RPMI8226 (cell line): Measurements from ENCODE around the gene OTULIN.

Experiments
- DNase-seq: peaks from one replicate; pipeline ENCODE4 v3.0.0-alpha.2; 2015

OTULIN gene

DNA sequence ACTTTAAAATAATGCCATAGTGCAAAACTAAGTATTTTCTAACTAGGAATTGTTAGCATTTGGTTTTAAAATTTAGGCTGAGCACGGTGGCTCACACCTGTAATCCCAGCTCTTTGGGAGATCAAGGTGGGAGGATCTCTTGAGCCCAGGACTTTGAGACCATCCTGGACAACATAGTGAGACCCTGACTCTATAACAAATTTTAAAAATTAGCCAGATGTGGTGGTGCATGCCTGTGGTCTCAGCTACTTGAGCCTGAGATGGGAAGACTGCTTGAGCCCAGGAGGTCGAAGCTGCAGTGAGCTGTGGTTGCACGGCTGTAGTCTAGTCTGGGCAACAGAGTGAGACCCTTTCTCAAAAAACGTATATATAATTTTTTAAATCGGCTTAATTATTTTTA is 4.9 kb downstream of the OTULIN start:
- no peak for DNase-seq

DNA sequence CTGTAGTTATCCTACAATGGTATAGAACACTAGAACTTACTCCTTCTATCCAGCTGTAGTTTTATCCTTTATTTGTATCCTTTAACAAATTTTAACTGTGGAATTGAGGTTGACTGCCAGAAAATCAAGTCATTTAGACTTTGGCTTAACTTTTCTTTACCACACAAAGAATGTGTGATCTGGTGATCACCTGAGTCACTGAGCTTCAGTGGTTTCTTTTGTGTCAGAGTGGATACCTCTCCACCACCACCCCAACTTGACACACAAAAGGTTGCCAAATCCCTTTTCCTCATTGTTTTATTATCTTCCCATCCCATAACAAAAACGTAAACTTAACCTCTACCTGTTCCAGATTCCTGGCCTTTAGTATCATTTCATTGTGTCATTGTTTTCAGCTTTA is 5.5 kb downstream of the OTULIN start:
- DNase-seq: no peak

DNA sequence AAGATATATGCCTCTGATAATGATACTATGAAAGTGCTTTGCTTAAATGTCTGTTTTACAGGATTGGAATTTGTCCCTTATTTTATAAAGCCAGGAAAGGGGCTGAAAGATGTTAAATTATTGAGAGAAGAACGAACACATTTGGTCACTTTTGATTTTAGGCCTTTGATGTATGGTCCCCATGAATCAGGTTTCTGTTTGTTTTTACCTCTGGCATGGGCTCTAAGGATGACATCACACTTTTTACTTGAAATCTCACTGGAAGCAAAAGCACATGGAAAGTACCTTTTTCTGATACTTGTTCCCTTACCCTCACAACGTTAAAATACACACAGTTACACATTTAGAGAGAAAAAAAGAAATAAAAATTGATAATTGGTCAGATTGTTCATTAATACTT is 6.9 kb downstream of the OTULIN start:
- no peak for DNase-seq

DNA sequence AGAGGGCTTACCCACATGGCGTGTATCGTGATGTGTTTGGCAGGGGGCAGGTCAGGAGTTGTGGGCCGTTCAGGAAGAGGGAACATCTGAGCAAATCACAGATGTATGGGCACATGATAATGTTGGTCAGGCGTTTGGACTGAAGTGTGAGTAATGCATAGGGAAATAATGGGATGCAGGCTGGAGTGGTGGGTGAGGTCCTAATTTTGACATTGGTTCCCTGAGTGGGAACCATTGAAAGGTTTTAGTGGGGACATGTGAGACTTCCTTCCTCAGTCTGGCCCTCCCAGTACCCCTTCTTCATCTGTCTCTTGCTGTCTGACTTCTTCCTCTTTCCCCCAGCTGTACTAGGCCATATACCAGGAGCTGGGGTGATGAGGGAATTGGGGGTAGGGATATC is 7.6 kb downstream of the OTULIN start:
- no peak for DNase-seq

DNA sequence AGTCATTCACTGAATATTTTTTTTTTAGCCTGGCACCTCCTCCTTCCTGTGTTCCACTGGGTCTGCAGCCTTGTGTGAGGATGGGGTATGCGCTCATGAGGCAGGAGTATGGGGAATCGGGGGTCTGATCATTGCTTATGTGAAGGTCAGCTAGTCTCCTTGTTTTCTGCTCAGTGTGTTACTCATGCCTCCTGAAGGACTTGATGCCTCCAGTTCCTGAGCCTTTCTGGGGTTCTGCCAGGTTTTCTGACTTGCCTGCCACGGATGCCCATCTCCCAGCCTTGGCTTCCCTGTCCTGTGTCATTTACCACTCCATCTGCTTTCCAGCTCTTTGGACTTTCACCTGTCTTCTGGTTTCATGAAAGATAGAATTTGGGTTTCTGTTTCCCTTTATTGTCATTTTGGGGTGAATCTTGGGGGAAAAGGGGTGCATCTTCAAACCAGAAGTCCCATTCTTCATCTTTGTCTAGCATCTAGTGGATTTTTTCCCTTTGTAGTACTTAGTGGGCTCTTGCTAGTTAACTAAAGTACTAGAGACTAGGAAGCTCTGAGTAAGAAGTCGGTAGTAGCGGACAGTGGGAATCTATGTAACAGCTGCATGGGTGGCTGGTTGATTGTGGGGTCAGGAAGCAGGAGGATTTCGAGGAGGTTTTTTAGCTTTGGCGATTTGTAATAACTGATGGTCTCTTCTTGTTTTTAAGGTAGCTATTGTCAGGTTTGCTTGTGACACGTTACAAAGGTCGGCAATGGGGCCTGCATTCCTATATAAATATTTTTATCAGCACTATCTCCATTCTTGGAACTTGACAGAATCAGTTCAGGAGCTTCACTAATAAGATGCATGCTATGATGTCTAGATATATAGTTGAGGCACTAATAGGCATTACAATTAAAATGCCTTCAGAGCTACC is 8.2 kb downstream of the OTULIN start:
- DNase-seq: no peak

DNA sequence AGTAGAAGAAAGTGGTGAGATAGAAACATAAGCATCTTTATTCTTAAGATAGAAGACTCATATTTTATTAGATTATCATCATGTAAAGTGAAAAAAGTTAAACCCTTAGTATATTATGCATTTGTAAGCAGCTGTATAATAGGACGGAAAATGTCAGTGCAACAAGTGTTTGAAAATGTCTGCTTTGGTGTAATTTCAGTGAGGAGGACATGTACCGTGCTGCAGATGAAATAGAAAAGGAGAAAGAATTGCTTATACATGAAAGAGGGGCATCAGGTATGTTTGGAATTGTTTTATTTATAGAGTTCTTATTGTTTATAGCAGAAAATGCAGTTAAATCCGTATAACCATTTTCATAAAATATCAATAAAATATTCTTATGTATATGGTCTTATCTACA is 8.9 kb downstream of the OTULIN start:
- no peak for DNase-seq

DNA sequence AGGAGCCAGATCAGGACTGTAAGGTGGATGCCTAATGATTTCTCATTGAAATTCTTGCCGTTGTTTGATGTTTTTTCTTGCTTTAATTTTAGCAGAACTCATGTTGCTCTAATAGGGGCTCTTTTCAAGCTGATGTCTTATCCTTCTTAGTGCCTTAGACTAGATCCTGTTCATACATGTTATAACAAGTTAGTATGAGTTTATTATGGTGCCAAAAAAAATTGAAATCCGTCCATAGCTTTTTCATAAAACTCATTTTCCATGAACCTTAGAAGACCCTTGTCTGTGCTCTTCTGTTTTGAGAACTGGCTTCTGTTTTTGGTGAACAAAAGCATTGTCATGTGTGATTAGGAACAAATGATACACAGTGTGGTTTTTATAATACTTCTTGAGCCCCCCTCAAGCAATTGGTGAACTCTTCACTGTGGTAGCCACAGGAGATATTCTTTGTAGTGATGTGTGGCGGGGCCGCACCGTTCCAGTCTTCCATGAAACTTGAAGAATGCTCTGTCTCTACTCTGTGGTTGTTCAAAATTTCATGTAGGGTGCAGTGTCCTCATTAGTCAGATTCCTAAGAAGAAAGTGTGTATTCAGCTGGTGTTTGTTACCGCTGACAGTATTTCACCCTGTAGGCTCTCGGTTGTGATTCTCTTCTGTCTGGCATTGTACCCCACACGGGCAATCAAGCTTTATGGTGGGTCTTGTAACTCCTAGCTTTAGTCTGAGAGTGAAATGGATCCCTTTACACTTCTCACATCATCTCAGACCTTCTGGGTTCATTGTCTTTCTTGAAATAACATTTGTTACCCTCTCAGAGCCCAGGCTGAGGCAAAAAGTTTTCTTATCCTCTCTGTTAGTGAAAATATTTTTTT is 10.7 kb downstream of the OTULIN start:
- DNase-seq: no peak

DNA sequence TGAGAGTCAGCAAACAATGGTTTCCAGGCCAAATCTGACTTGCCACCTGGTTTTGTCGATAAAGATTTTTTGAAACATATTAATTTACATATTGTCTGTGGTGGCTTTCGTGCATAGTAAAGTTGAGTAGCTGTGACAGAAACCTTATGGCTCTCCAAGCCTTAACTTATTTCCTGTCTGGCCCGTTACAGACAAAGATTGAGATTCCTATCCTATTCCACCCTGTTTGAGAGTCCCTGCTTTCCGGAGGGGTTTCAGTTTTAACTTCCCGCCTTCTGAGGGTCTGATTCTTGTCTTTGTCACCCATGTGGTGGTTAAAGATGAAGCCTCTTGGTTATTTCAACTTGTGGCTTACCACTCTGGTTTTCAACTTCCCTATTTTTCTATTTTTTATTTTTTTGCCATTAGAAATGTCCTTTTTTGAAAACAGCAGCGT is 11.4 kb downstream of the OTULIN start:
- no peak for DNase-seq

DNA sequence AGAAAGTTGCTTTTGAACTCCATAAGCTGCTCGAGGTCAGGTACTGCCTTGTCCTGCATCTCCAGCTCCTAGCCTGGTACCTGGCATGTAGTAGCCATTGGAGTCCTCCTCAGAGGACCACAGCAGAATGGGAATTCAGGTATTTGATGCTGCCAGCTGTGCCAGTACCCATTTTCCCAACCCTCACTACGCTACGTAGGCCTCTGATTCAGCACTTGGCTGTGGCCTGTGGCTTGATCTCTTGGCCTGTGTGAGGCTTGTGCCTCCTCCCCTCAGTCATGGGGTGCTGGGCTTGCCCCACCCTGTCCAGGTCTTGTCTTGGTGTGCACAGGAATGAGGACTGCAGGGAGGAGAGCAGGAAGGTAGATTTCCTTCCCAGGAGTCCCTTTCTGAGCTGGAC is 11.8 kb downstream of the OTULIN start:
- no peak for DNase-seq

DNA sequence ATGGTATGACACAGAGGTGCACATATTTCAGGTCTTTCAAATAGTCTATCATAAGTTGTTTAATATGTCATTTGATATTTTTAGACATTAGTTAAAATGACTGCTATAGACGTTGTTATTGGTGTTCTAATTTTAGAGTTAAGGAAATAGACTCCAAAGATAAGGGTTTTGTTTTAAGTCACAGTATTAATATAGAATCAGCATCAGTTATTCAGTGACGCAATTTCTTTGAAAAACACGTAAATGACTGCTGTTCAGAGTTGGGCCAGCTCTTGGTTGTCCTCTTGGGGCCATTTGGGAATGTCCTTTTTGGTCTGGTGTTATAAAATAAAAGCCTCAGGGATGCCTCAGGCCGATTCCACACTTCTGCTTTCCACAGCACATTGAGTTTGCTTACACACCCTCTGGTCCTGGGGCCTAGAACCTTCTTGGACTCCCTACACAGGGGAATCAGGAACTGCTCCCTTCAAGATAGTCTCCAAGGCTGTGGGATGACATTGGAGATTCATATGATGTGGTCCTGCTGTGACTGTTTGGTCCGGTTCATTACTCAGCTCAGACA is 14.3 kb downstream of the OTULIN start:
- no peak for DNase-seq

DNA sequence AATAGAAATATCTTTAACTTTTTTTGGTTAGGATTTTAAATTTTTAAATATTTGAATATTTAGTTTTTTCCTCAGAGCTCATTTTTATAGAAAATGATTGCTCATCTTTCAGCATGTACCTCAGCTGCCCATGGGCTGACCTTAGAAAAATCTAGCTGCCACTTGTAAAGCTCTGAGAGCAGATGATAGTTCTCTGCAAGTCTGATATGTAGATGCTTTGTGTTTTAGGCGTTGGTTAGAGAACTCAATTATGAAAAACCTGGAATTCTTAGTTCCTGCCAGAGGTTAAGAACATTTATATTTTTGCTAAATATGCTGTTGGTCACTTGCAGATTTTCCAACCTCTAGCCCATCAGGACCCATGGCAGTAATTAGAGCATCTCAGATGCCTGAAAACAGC is 15.1 kb downstream of the OTULIN start:
- no peak for DNase-seq

DNA sequence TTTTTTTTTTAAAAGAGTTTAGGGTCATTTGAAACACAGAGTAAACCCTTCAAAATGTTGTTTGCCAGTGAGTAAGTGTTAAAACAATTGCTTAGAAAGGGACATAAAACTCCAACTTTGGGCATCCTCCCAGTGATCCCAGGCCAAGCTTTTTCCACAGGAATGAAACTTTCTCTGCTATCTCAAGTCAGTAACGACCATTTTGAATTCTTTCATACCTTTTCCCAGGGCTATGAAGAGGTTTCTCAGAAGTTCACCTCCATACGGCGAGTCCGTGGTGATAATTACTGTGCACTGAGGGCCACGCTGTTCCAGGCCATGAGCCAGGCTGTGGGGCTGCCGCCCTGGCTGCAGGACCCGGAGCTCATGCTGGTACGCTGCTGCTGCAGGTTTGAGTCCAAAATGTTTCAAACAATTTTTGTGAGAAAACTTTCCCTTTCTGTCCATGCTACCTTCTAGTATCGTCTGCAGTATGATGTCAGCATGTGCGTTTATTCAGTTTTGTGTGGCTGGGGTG is 16.8 kb downstream of the OTULIN start:
- no peak for DNase-seq

DNA sequence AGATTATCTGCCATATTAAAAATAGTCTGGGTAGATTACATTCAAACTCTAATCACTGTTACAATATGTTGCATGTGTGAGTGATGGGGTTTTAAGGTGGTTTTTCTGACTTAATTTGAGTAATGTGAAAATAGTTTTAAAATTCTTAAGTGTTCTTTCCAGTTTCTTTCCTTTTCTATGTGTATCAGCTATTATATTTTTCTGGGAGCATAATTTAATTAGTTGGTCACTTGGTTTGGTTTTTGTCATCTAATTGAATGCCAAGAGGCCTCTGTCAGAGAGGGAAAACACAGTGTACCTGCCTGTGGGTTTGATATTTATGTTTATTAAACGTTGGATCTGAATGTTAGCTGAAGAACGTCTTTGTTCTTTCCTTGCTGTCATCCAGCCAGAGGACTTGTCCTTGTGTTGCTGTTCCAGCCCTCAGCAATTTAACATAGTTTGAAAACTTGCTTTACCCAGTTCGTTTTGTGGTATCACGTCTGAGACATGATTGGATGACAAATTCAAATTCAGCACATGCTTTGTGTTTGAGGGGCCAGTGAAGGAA is 19.5 kb downstream of the OTULIN start:
- no peak for DNase-seq

DNA sequence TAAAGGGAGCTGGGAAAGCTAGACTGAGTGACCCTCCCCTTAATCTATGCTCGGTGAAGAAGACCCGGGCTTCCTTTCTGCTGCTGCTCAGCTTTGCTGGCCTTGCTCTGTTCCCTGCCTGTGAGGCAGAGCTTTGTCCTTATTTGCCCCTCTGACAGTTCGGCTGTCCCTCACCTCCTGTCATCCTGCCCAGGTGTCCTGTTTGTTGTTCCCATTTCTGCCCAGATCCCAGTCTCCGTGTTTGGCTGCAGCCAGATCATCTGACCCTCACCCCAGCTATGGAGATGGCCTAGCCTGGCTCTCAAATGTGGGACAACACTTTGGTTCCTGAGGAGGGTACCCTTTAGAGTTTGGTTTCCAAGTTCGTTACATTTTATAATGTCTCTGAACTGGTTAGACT is 20.2 kb downstream of the OTULIN start:
- no peak for DNase-seq

DNA sequence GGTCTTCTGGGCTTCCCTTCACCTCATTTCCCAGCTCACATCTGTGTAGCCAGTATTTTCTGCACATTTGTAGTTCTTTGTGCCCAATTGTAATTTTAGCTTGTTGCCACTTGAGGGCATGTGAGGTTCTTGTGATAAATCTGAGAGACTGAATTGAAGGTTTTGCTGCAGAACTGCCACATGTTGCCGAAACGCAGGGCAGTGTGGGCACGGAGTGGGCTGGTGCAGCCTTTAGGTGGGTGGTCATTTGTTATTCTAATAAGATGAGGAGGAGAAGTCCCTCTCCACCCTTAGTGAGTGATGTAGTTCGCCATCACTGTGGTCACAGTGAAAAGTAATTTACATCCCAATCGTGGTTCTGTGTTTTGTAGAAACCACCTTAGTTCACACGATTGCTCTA is 21.2 kb downstream of the OTULIN start:
- peak; percentile 32 for DNase-seq

DNA sequence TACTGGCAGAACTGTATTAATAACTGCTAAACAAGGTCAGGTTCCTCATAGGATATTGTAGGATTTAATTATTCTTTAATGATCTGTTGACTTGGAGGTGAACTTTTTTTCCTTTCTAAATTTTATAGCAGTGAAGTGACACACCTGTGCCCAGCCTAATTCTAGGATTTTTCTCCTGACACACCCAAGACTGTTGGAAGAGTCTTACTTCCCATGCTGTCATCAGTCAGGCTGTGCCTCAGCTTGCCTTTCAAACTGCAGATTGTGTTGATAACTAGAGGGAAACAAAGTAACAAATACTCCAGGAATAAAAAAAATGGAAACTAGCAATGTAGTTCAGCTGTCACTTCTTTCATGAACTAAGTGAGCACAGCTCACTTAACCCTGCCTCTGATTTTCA is 22.0 kb downstream of the OTULIN start:
- no peak for DNase-seq

DNA sequence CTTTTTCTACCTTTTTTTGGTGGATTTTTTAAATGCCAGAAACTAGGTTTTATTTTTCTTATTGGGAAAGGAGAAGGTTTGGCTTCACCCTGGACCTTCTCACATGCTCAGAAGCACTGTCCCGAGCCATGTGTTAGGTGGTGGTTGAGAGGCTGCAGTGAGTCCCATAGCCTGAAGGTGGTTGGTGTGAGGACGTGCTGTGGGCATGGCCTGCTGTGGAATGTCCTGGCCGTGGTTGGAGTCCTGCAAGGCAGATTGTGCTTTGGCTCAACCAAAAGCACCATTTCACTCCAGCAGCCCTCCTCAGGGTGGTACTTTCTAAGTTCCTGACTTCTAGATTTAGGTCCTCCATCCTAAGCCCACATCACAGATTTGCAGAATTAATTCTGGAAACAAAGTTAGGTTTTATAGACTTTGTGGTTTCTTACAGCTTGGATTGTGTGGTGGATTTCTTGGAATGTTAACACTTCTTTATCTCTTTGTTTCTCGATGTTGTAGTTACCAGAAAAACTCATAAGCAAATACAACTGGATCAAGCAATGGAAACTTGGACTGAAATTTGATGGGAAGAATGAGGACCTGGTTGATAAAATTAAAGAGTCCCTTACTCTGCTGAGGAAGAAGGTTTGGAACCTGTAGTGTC is 22.6 kb downstream of the OTULIN start:
- no peak for DNase-seq

DNA sequence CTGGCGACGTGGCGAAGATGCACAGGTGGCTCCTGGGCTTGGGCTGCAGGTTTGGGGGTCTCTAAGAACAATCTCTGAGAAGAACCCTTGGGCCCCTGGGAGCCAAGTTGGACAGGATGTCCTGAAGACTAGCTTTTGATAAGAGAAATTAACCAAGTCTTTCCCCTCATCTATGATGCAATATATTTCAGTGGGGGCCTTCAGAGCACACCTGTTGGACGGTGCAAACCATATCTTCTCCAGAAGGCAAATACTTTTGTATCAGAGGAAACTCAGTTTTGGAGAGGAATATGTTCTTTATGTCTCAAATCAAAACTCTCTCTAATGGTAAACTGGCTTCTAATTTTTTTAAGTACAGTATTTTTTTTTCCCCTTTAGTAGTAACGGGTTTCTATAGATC is 28.6 kb downstream of the OTULIN start:
- no peak for DNase-seq

DNA sequence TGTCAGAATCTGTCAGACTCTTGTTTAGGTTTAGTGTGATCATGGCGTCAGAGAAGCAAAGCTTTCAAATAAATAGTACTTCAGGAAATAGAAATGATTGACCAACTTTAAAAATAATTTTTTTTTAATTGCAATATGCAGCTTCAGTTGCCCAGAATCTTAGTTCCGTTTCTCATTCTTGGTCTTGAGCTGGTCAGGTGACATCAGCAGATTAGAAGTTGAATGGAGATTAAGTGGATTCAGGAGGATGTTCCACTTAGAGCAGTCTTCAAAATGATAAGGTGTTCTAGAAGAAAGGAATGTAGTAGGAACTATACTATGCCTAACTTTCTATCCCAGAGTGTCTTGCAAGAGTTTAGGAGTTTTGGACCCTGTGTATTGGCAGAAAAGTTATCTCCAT is 30.6 kb downstream of the OTULIN start:
- DNase-seq: no peak

DNA sequence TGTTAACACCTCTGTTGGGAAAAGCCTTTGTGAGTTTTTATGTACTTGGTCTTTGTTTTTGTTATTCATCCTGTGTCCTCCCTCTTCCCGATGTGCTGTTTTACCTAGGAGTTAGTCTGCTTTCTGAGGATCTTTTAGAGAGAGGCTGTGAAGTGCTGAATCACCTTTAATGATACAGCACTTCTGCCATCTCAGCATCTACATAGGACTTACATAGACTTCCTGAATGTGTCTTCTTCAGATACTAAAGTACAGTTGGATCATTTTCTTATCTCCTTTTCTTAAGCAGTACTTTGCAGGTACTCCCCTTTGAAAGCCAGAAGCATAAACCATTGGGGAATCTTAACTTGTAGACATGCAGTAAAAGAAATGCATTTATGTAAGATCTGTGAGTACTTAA is 31.5 kb downstream of the OTULIN start:
- no peak for DNase-seq

DNA sequence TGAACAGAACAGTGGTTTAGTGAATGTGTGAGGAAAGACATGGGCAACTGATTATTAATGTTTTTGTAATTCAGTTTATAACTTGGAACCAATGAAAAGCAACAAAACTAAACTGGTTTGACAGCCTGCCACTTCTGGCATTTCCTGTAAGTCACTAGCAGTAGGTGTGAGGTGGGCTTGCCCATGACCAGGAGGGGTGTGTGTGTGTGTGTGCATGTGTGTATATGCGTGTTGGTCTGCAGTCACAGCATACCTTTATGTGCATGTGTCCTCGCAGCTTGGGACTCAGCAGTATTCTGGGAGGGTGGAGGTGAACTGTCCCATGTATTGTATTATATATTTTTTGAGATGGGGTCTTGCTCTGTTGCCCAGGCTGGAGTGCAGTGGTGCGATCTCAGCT is 32.3 kb downstream of the OTULIN start:
- no peak for DNase-seq

DNA sequence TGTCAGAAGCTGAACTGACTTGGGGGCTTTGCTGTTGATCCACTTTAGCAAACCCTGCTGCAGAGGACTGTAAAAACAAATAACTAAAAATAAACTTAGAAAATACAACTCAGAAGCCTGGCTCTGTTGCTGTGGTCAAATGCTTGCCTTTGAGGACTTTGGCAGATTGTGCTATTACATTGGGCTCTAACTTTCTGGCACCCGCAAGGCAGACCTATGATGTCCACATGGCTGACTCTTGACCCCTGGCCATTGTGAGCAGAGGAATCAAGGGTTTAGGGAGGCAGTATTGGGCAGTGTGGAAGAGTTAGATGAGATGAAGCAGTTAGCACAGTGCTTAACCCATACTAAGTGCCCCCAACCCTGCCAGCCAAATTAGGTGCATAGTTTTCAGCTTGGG is 34.0 kb downstream of the OTULIN start:
- no peak for DNase-seq

DNA sequence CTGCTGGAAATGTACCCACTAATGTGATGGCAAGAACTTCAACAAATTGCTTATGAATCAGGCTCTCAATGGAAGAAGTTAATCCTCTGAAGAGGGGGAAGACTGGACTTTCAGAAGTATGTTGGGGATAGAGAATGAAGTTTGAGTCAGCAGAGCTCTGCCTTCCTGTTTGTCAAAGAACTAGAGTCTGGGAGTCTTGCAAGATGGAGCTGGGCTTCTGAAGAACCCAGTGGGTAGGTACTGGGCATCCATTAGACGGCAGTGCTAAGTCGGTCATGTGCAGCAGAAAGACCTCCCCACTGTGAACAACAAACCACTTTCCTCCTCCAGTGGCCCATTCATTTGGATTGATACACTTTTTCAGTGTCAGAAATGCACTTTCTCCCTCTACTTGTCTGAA is 34.6 kb downstream of the OTULIN start:
- no peak for DNase-seq
